H7 (cell line): ENCODE measurements around the gene CYP27A1. TPM values are rescaled to one million over a fixed set of nuclear protein-coding genes. Genes with fewer than 3 reads are reported as not detected.

ENCODE experiments used
- DNase-seq: peaks from one replicate; pipeline ENCODE4 v3.0.0; 2012
- H3K27me3 ChIP-seq: 2 replicates; pipeline ENCODE4 v1.6.0; 2011; ENCODE audit warnings: mild to moderate bottlenecking, low read length; ENCODE audit not compliant: control insufficient read depth, insufficient read depth
- H3K36me3 ChIP-seq: replicated peaks from 2 replicates; pipeline ENCODE4 v1.5.1; 2011; ENCODE audit warnings: low read length; ENCODE audit not compliant: control insufficient read depth, insufficient read depth
- H3K4me3 ChIP-seq: 2 replicates; pipeline ENCODE4 v1.5.1; 2011; ENCODE audit warnings: low read depth, mild to moderate bottlenecking, control low read depth, low read length, moderate library complexity; ENCODE audit not compliant: insufficient read depth
- total RNA-seq: library from RNA; depleted of rRNA; stranded (reverse); fragments of >200 nt; shearing (Covaris generic); gene quantifications from 2 replicates; pipeline ENCODE4 v1.2.3, GENCODE V29; 2014; rRNA removed

CYP27A1 gene
- total RNA-seq: 14.3 and 15.4 TPM in 2 replicates

GRCh38 chr2:218781691-218782527 lies at the start of gene CYP27A1:
Gene CYP27A1, plus strand, starts transcription at chr2:218782147. Its CDS starts 36 bp downstream, at chr2:218782183.
- Histone ChIP-seq H3K36me3 (no peaks in the 10 kb centered on the region), H3K27me3 (peaks cover 17% of the 10 kb centered on the region), H3K4me3 (peak within 1 kb of the TSS; percentile 73)
- DNase-seq: peak; percentile 90

- H3K36me3 ChIP-seq: peaks cover 2% of the 10 kb centered on the region
- DNase-seq: no peak
These were observed 49.2 kb upstream of the CYP27A1 start for GRCh38 chr2:218732761-218733158.

GRCh38 chr2:218733171-218734021 lies 48.6 kb upstream of the CYP27A1 start:
- DNase-seq: no peak
- Histone ChIP-seq H3K27me3 (no peaks in the 10 kb centered on the region), H3K4me3 (no peak overlapping the region), H3K36me3 (peaks cover 8% of the 10 kb centered on the region)

More at GRCh38 chr2:218732761-218733158, 49.2 kb upstream of the CYP27A1 start:
- no peak overlapping the region for H3K4me3 ChIP-seq
- H3K27me3 ChIP-seq: no peaks in the 10 kb centered on the region

- peaks cover 13% of the 10 kb centered on the region for H3K36me3 ChIP-seq
- no peak for DNase-seq
- no peak overlapping the region for H3K4me3 ChIP-seq
- no peaks in the 10 kb centered on the region for H3K27me3 ChIP-seq
These were observed 47.6 kb upstream of the CYP27A1 start for GRCh38 chr2:218734190-218734975.

DNA sequence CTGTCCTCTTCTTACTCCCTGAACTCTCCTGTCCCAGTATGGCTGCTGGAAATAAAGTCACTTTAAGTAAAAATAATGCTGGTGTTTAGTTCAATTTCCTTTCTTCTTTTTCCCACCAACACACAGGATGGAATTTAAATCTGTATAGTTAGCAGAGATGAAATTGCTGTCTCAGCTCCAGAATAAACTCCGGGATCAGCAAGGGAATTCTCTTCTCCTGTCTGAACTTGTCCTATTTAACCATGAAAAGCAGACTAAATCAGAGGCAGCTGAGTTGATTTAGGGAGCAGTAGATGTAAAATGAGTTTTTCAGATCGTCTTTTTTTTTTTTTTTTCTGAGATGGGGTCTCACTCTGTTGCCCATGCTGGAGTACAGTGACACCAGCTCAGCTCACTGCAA lies 45.4 kb upstream of the CYP27A1 start:
- H3K4me3 ChIP-seq: no peak overlapping the region
- H3K36me3 ChIP-seq: peaks cover 20% of the 10 kb centered on the region
- no peaks in the 10 kb centered on the region for H3K27me3 ChIP-seq
- DNase-seq: no peak

DNA sequence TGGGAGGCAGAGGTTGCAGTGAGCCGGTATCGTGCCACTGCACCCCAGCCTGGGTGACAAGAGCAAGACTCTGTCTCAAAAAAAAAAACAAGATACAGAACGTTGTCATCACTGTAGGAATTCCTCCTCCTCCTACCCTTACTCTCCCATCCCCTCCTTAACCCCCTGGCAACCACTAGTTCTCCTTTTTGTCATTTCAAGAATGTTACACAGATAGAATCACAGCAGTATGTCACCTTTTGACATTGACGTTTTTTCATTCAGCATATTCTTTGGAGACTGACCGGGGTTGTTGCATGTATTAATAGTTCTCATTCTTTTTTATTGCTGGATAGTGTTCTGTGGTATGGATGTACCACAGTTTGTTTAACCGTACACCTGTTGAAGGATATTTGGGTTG lies 38.9 kb upstream of the CYP27A1 start:
- no peak for DNase-seq
- Histone ChIP-seq H3K4me3 (no peak overlapping the region), H3K36me3 (peaks cover 40% of the 10 kb centered on the region), H3K27me3 (no peaks in the 10 kb centered on the region)

GRCh38 chr2:218744615-218745014 lies 37.3 kb upstream of the CYP27A1 start:
- Histone ChIP-seq H3K4me3 (no peak overlapping the region), H3K36me3 (peaks cover 40% of the 10 kb centered on the region), H3K27me3 (no peaks in the 10 kb centered on the region)
- no peak for DNase-seq

- Histone ChIP-seq H3K27me3 (no peaks in the 10 kb centered on the region), H3K4me3 (no peak overlapping the region), H3K36me3 (peaks cover 42% of the 10 kb centered on the region)
- DNase-seq: no peak
These were observed 36.8 kb upstream of the CYP27A1 start for GRCh38 chr2:218745160-218745558.

GRCh38 chr2:218745559-218746469 lies 36.1 kb upstream of the CYP27A1 start:
- no peak overlapping the region for H3K4me3 ChIP-seq
- no peaks in the 10 kb centered on the region for H3K27me3 ChIP-seq
- no peak for DNase-seq
- peaks cover 43% of the 10 kb centered on the region for H3K36me3 ChIP-seq

GRCh38 chr2:218746470-218746795 lies 35.5 kb upstream of the CYP27A1 start:
- no peaks in the 10 kb centered on the region for H3K27me3 ChIP-seq
- no peak overlapping the region for H3K4me3 ChIP-seq
- H3K36me3 ChIP-seq: peaks cover 44% of the 10 kb centered on the region
- no peak for DNase-seq

DNA sequence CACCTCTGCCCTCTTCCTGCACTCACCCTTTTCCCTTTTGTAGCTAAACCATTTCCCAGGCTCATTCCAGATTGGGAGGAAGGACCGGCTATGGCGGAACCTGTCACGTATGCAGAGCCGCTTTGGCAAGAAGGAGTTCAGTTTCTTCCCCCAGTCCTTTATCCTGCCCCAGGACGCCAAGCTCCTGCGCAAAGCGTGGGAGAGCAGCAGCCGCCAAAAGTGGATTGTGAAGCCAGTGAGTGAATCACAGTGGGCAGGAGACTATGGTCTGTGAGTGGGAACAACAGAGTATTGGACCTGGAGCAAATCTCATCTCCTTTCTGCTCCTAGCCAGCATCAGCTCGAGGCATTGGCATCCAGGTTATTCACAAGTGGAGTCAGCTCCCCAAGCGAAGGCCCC lies 35.0 kb upstream of the CYP27A1 start:
- DNase-seq: no peak
- no peak overlapping the region for H3K4me3 ChIP-seq
- peaks cover 45% of the 10 kb centered on the region for H3K36me3 ChIP-seq
- no peaks in the 10 kb centered on the region for H3K27me3 ChIP-seq

DNA sequence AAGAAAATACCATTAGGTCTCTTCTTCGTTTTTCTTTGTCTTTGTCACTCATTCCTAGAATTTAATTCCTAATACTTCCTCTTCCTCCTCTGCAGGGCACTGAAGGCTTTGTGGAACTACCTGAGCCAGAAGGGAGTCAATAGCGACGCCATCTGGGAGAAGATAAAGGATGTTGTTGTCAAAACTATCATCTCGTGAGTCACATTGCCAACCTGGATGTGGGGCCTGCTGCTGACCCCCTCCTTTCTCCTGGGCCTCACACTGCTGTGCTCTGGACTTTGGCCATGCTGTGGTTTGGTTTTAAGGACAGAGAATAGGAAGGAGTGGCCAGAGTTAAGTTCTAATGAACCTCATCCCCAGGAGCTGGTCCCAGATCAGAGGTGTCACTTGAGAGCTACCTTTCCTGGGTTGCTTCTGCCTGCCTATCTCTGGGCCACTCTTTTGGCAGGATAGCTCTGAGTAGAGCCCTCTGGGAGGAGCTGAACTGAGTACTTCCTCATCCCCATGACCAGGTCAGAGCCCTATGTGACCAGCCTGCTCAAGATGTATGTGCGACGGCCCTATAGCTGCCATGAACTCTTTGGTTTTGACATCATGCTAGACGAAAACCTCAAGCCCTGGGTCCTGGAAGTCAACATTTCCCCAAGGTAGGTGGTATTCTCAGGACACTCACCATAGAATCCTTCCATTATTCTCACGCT lies 33.1 kb upstream of the CYP27A1 start:
- Histone ChIP-seq H3K36me3 (peaks cover 62% of the 10 kb centered on the region), H3K27me3 (no peaks in the 10 kb centered on the region), H3K4me3 (no peak overlapping the region)
- DNase-seq: no peak

DNA sequence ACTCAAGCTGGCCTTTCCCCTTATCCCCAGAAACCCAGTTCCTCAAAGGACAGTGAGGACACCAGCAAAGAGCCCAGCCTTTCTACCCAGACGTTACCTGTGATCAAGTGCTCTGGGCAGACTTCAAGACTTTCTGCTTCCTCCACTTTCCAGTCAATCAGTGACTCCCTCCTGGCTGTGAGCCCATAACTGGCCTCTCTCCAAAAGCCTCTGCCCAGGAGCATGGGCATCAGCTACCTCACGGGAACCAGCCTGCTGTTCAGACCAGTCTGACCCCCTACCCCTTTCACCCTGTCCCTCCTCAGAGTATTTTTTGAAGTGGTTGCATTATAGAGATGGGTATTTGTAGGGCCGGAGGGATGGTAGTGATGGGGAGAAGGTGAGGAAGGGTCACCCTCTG lies 27.7 kb upstream of the CYP27A1 start:
- no peak for DNase-seq
- no peak overlapping the region for H3K4me3 ChIP-seq
- no peaks in the 10 kb centered on the region for H3K27me3 ChIP-seq
- H3K36me3 ChIP-seq: peaks cover 44% of the 10 kb centered on the region
